ENCODE measurements around the gene ARF3.

GRCh38 chr12:48980953-48981756 is 23.9 kb upstream of the ARF3 start:
- TF ChIP-seq ZNF384 (IDR thresholded peaks at IDR 0.05) (no peak), ELF4 (IDR thresholded peaks at IDR 0.05) (no peak), SP1 (IDR thresholded peaks at IDR 0.05) (no peak), NFRKB (IDR thresholded peaks at IDR 0.05) (no peak), ARNT (IDR thresholded peaks at IDR 0.05) (no peak), HDGF (IDR thresholded peaks at IDR 0.05; ENCODE audit: borderline replicate concordance) (no peak), FOXA1 (IDR thresholded peaks at IDR 0.05) (no peak), BHLHE40 (IDR thresholded peaks at IDR 0.05; ENCODE audit: borderline replicate concordance) (no peak), FOXM1 (IDR thresholded peaks at IDR 0.05; ENCODE audit: borderline replicate concordance) (no peak), SUZ12 (IDR thresholded peaks at IDR 0.05) (no peak), FOXK2 (IDR thresholded peaks at IDR 0.05) (no peak), LEF1 (IDR thresholded peaks at IDR 0.05; ENCODE audit: borderline replicate concordance) (no peak)

Measured in HEK293T (cell line).